BJ (cell line): ENCODE data around the gene PIGK. TPM values are rescaled to one million over a fixed set of nuclear protein-coding genes. Genes with fewer than 3 reads are reported as not detected.

ENCODE experiments used
- CTCF ChIA-PET: fragments of 350-600 bp; formaldehyde crosslinking; extraction: SDS; loops from one replicate; lab custom pipeline; 2021; ENCODE audit warnings: antibody characterized with exemption, inconsistent platforms; lab: Yijun Ruan, JAX
- POLR2A ChIA-PET: fragments of 300-600 bp; sonication (Branson Sonifier 250); formaldehyde crosslinking; extraction: SDS; loops from one replicate; lab custom pipeline; 2021; ENCODE audit warnings: antibody characterized with exemption; lab: Charles Lee
- DNase-seq: peaks from one replicate; pipeline ENCODE4 v3.0.0-alpha.2; 2011; ENCODE audit warnings: low read depth
- H3K27me3 ChIP-seq: 2 replicates; pipeline ENCODE4 v1.6.0; 2011; ENCODE audit warnings: low read length; ENCODE audit not compliant: control insufficient read depth, insufficient read depth
- H3K36me3 ChIP-seq: 2 replicates; pipeline ENCODE4 v1.5.1; 2011; ENCODE audit warnings: low read length; ENCODE audit not compliant: control insufficient read depth, insufficient read depth
- H3K4me3 ChIP-seq: 2 replicates; pipeline ENCODE4 v1.5.1; 2011; ENCODE audit warnings: low read depth, mild to moderate bottlenecking, control low read depth, low read length
- CTCF ChIP-seq: IDR thresholded peaks from 2 replicates; pipeline ENCODE4 v1.5.1; 2011; ENCODE audit warnings: low read depth, mild to moderate bottlenecking, control low read depth, inconsistent platforms, low read length, moderate library complexity; ENCODE audit not compliant: insufficient read depth
- polyA plus RNA-seq: library from polyadenylated mRNA; depleted of rRNA; stranded (reverse); fragments of >200 nt; gene quantifications from 2 replicates; pipeline ENCODE4 v1.2.3, GENCODE V29; 2011

The PIGK gene
- polyA plus RNA-seq, 1 experiment: 12.7 TPM

- DNase-seq: no peak
- TF ChIP-seq CTCF: no peak
- Histone ChIP-seq H3K4me3 (no peak overlapping the region), H3K36me3 (no peaks in the 10 kb centered on the region), H3K27me3 (no peaks in the 10 kb centered on the region)
- POLR2A ChIA-PET: no interaction called here
- CTCF ChIA-PET: no interaction called here
Measured at GRCh38 chr1:77250126-77250525, 30.9 kb upstream of the PIGK start.

- ChIA-PET CTCF (no interaction called here), POLR2A (no interaction called here)
- Histone ChIP-seq H3K27me3 (no peaks in the 10 kb centered on the region), H3K36me3 (no peaks in the 10 kb centered on the region), H3K4me3 (no peak overlapping the region)
- no peak for DNase-seq
- TF ChIP-seq CTCF: no peak
Measured at GRCh38 chr1:77245830-77246229, 26.6 kb upstream of the PIGK start.

- Histone ChIP-seq H3K36me3 (no peaks in the 10 kb centered on the region), H3K4me3 (no peak overlapping the region), H3K27me3 (no peaks in the 10 kb centered on the region)
- CTCF ChIA-PET: interaction anchor here (1.1 kb wide), 1 partner anchor 37 kb away, joined by 3 read pairs; no protein-coding TSS in a partner anchor
- no peak for DNase-seq
- no peak for TF ChIP-seq CTCF
- POLR2A ChIA-PET: no interaction called here
Measured at GRCh38 chr1:77239311-77239710, 20.1 kb upstream of the PIGK start.

GRCh38 chr1:77238462-77238861 lies 19.2 kb upstream of the PIGK start:
- Histone ChIP-seq H3K4me3 (no peak overlapping the region), H3K27me3 (no peaks in the 10 kb centered on the region), H3K36me3 (no peaks in the 10 kb centered on the region)
- TF ChIP-seq CTCF: no peak
- DNase-seq: no peak
- ChIA-PET CTCF (interaction anchor here (1.1 to 1.5 kb wide), 2 partner anchors 19 to 36 kb away, joined by 3 read pairs; partner anchors contain the start of gene PIGK), POLR2A (no interaction called here)

- no peak for DNase-seq
- TF ChIP-seq CTCF: no peak
- POLR2A ChIA-PET: no interaction called here
- CTCF ChIA-PET: no interaction called here
- Histone ChIP-seq H3K36me3 (no peaks in the 10 kb centered on the region), H3K27me3 (no peaks in the 10 kb centered on the region), H3K4me3 (no peak overlapping the region)
Measured at GRCh38 chr1:77234943-77235342, 15.7 kb upstream of the PIGK start.
